ENCODE data around the gene HSPD1. TPM values are rescaled to one million over a fixed set of nuclear protein-coding genes. Genes with fewer than 3 reads are reported as not detected.

HSPD1 gene
- total and polyA plus RNA-seq, 9 of the 15 experiments (the other 6 are each of a cell fraction or from before 2014, with no cell fraction given): 398 to 1,014 (median 622) TPM

GRCh38 chr2:197453123-197453913, 46.3 kb downstream of the HSPD1 start, which contains the start of gene COQ10B (continued):
- no peak for TF ChIP-seq CHD4 (IDR thresholded peaks at IDR 0.05; ENCODE audit: insufficient read depth, insufficient replicate concordance, low read depth, low read length, poor library complexity, severe bottlenecking)
- no peak for TF ChIP-seq HMG20A (CRISPR knock-in tag; conservative IDR thresholded peaks at IDR 0.05)
- peak; percentile 58 for TF ChIP-seq CCNT2 (IDR thresholded peaks at IDR 0.05; ENCODE audit: borderline replicate concordance, extremely low read depth, insufficient read length, low read depth, low read length)
- peak; percentile 48 for TF ChIP-seq NR2C1 (IDR thresholded peaks at IDR 0.05)
- no peak for TF ChIP-seq NR2C1 (tag; IDR thresholded peaks at IDR 0.05)
- TF ChIP-seq MAZ (CRISPR knock-in tag; conservative IDR thresholded peaks at IDR 0.05 in 1 of 2, IDR thresholded peaks at IDR 0.05 in 1 of 2): peak; percentile 16 to 68; a peak in 2 of 4 replicates
- no peak for TF ChIP-seq ZNF780A (CRISPR knock-in tag; IDR thresholded peaks at IDR 0.05)
- no peak for TF ChIP-seq MCM3 (IDR thresholded peaks at IDR 0.05)
- no peak for TF ChIP-seq HDAC8 (tag; IDR thresholded peaks at IDR 0.05)
- TF ChIP-seq FOXK1 (CRISPR knock-in tag; IDR thresholded peaks at IDR 0.05; ENCODE audit: borderline replicate concordance): 0 out of 2 replicates have a peak, but pooled peaks have one; percentile 20
- TF ChIP-seq PHF21A (IDR thresholded peaks at IDR 0.05; ENCODE audit: borderline replicate concordance, low read depth): no peak
- TF ChIP-seq NR1H2 (CRISPR knock-in tag; IDR thresholded peaks at IDR 0.05): no peak
- no peak for TF ChIP-seq ZNF717 (CRISPR knock-in tag; IDR thresholded peaks at IDR 0.05)
- TF ChIP-seq KAT2B (IDR thresholded peaks at IDR 0.05; ENCODE audit: low read depth, low read length): no peak
- TF ChIP-seq RBM25 (IDR thresholded peaks at IDR 0.05; ENCODE audit: low read depth, low read length, severe bottlenecking): no peak
- no peak for TF ChIP-seq MCM2 (IDR thresholded peaks at IDR 0.05; ENCODE audit: low read depth)
- no peak for TF ChIP-seq GTF3C2 (IDR thresholded peaks at IDR 0.05; ENCODE audit: borderline replicate concordance, extremely low read depth, insufficient read length)
- no peak for TF ChIP-seq CBFA2T2 (conservative IDR thresholded peaks at IDR 0.05)
- no peak for TF ChIP-seq POU5F1 (IDR thresholded peaks at IDR 0.05; ENCODE audit: borderline replicate concordance, low read depth, low read length, partially characterized antibody)

All from K562 (cell line).